OCI-LY3 (cell line): ENCODE data around the gene GSS.

ENCODE experiments used
- H2AFZ ChIP-seq: fragments of 200-600, 300-600 bp; shearing (Covaris generic); 2 replicates; pipeline ENCODE4 v1.6.0; 2014; ENCODE audit warnings: antibody characterized with exemption, low read depth, low read length
- H3K27ac ChIP-seq: fragments of 200-600, 300-600 bp; sonication (generic); 2 replicates; pipeline ENCODE4 v1.5.1; 2014; ENCODE audit warnings: mild to moderate bottlenecking, low read length, moderate library complexity, mixed read lengths
- H3K27me3 ChIP-seq: fragments of 200-600, 300-600 bp; sonication (generic); 2 replicates; pipeline ENCODE4 v1.6.1; 2014; ENCODE audit warnings: low read depth, low read length, mixed read lengths
- H3K36me3 ChIP-seq: fragments of 200-600, 300-600 bp; sonication (generic); replicated peaks from 2 replicates; pipeline ENCODE3; 2014; ENCODE audit warnings: low read depth, low read length, mixed read lengths
- H3K4me1 ChIP-seq: fragments of 300-600, 200-600 bp; sonication (generic); 2 replicates; pipeline ENCODE4 v1.6.1; 2014; ENCODE audit warnings: low read length, mixed read lengths
- H3K4me2 ChIP-seq: fragments of 200-600, 300-600 bp; sonication (generic); 2 replicates; pipeline ENCODE4 v1.6.1; 2014; ENCODE audit warnings: low read length, mixed read lengths
- H3K4me3 ChIP-seq: fragments of 300-600, 200-600 bp; sonication (generic); 2 replicates; pipeline ENCODE4 v1.5.1; 2014; ENCODE audit warnings: antibody characterized with exemption, mild to moderate bottlenecking, low read length, moderate library complexity
- H3K79me2 ChIP-seq: fragments of 300-600, 200-600 bp; shearing (Covaris generic); 2 replicates; pipeline ENCODE4 v1.6.1; 2014; ENCODE audit warnings: mild to moderate bottlenecking, low read length, mixed read lengths
- H3K9ac ChIP-seq: fragments of 300-600, 200-600 bp; shearing (Covaris generic); 2 replicates; pipeline ENCODE4 v1.6.0; 2014; ENCODE audit warnings: mild to moderate bottlenecking, low read length, moderate library complexity
- H3K9me3 ChIP-seq: fragments of 200-600, 300-600 bp; shearing (Covaris generic); 2 replicates; pipeline ENCODE4 v1.6.1; 2014; ENCODE audit warnings: low read length, mixed read lengths; ENCODE audit not compliant: insufficient read depth
- H4K20me1 ChIP-seq: fragments of 200-600, 300-600 bp; sonication (generic); 2 replicates; pipeline ENCODE4 v1.6.1; 2016; ENCODE audit warnings: low read length, mixed read lengths; ENCODE audit not compliant: insufficient read depth
- EZH2phosphoT487 ChIP-seq: fragments of 200-600 bp; shearing (Covaris generic); IDR thresholded peaks from 2 replicates; pipeline ENCODE4 v1.6.1; 2018; ENCODE audit warnings: antibody characterized with exemption, mixed run types, low read depth
- TF ChIP-seq, protein P1 (sequence below): fragments of 200-600, 300-600 bp; sonication (generic); IDR thresholded peaks from 2 replicates; pipeline ENCODE4 v1.5.1; 2014; ENCODE audit warnings: antibody characterized with exemption, low read length, low read depth

GSS gene

GRCh38 chr20:34955231-34956040, at the start of gene GSS, which contains the start of gene MYH7B:
GSS (minus strand) TSS chr20:34955806; CDS start chr20:34951852, 3,954 bp downstream.
MYH7B (plus strand) TSS chr20:34955868; CDS start chr20:34978006, 22,138 bp downstream.
- H3K9me3 ChIP-seq = no peaks in the 10 kb centered on the region
- H3K36me3 ChIP-seq = no peaks in the 10 kb centered on the region
- H3K27me3 ChIP-seq = no peaks in the 10 kb centered on the region
- peaks cover 11% of the 10 kb centered on the region for H3K4me1 ChIP-seq
- peak within 1 kb of the TSS; percentile 74 for H3K4me2 ChIP-seq
- H3K27ac ChIP-seq = peak within 1 kb of the TSS; percentile 61
- H4K20me1 ChIP-seq = no peaks in the 10 kb centered on the region
- peak within 1 kb of the TSS; percentile 78 for H2AFZ ChIP-seq
- peak within 1 kb of the TSS; percentile 77 for H3K4me3 ChIP-seq
- peaks cover 7% of the 10 kb centered on the region for H3K79me2 ChIP-seq
- H3K9ac ChIP-seq = peak within 1 kb of the TSS; percentile 81
- TF ChIP-seq EZH2phosphoT487 = no peak
- TF ChIP-seq, protein P1, sequence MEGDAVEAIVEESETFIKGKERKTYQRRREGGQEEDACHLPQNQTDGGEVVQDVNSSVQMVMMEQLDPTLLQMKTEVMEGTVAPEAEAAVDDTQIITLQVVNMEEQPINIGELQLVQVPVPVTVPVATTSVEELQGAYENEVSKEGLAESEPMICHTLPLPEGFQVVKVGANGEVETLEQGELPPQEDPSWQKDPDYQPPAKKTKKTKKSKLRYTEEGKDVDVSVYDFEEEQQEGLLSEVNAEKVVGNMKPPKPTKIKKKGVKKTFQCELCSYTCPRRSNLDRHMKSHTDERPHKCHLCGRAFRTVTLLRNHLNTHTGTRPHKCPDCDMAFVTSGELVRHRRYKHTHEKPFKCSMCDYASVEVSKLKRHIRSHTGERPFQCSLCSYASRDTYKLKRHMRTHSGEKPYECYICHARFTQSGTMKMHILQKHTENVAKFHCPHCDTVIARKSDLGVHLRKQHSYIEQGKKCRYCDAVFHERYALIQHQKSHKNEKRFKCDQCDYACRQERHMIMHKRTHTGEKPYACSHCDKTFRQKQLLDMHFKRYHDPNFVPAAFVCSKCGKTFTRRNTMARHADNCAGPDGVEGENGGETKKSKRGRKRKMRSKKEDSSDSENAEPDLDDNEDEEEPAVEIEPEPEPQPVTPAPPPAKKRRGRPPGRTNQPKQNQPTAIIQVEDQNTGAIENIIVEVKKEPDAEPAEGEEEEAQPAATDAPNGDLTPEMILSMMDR = peak; percentile 70

DNA sequence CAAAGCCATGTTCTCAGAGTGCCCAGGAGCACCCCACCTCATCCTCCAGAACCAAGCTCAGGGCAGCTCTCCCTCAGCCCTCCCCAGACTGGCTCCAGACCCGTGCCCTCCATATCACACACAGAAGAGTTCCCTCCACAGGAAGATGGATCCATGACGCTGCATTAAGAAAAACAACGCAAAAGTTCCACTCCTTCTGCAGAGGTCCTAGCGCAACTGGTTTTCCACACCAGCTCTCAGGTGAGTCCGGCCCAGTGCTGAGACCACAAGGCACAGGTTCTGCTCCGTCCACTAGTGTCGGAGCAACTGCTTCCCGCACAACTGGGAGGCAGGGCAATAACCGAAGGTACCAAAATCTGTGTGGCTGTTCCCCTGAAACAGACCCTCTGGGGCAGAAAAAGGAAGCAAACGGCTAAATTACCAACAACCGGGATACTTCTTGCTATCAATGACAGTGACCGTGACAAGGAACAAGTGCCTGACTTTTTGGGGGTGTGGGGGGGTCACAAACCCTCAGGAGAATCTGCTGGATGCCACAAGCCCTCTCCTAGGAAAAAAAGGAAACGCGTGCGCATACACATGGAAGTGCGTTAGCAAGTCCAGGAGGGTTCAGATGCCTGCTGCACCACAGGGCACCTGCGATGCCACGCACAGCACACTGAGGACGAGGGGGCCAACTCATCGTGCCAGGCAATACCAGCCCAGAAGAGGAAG, 49.3 kb upstream of the GSS start:
- H3K9me3 ChIP-seq = no peaks in the 10 kb centered on the region

DNA sequence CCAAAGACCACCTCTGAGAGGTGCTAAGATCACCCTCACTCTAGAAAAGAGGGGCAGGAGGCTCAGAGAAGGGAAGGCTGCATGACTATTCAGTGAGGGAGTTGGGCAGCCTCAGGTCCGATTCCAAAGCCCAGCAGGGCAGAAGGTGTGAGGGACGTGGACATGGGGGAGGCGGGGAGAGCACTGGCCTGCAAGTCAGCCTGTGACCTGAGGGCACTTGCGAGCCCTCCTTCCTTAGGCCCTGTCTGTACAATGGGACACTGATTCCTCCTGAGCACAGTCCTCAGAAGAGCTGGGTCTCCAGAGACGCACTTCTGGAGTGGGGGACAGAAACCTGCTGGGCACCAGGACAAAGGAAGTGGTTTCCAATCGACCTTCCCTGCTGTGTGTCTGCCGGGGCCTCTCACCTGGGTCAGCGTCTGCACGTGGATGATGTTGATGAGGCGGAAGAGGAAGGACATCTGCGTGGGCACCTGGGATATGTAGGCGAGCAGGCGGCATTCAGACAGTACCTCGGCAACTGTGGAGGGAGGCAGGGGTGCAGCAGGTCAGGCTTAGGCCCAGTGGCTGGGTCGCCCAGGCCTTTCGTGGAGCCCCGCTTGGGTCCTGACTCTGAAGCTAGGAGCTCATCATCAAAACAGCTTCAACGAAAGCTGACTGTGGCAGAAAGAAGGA, 48.6 kb upstream of the GSS start:
- no peak overlapping the region for H3K4me3 ChIP-seq
- H3K4me1 ChIP-seq = no peaks in the 10 kb centered on the region
- peaks cover 52% of the 10 kb centered on the region for H3K36me3 ChIP-seq
- H3K27me3 ChIP-seq = no peaks in the 10 kb centered on the region
- TF ChIP-seq EZH2phosphoT487 = no peak
- TF ChIP-seq, protein P1 = no peak
- H2AFZ ChIP-seq = no peak overlapping the region
- H3K9me3 ChIP-seq = no peaks in the 10 kb centered on the region
- H3K4me2 ChIP-seq = no peak overlapping the region
- no peaks in the 10 kb centered on the region for H3K79me2 ChIP-seq
- H3K27ac ChIP-seq = no peak overlapping the region
- H4K20me1 ChIP-seq = no peaks in the 10 kb centered on the region
- no peak overlapping the region for H3K9ac ChIP-seq

More for the DNA sequence above, 49.3 kb upstream of the GSS start:
- Histone ChIP-seq H3K9ac (no peak overlapping the region), H3K27me3 (no peaks in the 10 kb centered on the region), H3K4me3 (no peak overlapping the region), H3K4me1 (no peaks in the 10 kb centered on the region), H3K36me3 (peaks cover 57% of the 10 kb centered on the region), H2AFZ (no peak overlapping the region), H3K27ac (no peak overlapping the region), H4K20me1 (no peaks in the 10 kb centered on the region), H3K79me2 (no peaks in the 10 kb centered on the region), H3K4me2 (no peak overlapping the region)
- TF ChIP-seq EZH2phosphoT487 = no peak
- TF ChIP-seq, protein P1 = no peak
